ENCODE results near the gene AMH. TPM values are rescaled to one million over a fixed set of nuclear protein-coding genes. Genes with fewer than 3 reads are reported as not detected.

Gene AMH
- total RNA-seq, 3 donors from 2014 or later, result 2.7 to 5.1 (median 3.8) TPM

DNA sequence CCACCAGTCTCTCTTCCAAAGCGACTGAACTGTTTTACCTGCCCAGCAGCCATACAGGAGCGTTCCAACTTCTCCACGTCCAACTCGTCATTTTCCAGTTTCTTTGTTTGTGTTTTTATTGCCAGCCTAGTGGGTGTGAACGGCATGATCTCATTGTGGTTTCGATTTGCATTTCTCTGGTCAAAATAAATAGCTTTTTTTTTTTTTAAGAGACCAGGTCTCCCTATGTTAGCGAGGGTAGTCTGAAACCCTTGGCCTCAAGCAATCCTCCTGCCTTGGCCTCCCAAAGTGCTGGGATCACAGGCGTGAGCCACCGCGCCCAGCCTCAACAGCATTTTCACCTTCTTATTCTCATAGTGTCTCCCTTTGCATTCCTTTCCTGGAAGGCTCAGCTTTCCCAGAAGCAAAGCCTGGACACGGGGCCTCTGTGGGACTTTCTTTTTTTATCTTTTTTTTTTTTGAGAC, 11.2 kb downstream of the AMH start:
- TF ChIP-seq, protein P1, sequence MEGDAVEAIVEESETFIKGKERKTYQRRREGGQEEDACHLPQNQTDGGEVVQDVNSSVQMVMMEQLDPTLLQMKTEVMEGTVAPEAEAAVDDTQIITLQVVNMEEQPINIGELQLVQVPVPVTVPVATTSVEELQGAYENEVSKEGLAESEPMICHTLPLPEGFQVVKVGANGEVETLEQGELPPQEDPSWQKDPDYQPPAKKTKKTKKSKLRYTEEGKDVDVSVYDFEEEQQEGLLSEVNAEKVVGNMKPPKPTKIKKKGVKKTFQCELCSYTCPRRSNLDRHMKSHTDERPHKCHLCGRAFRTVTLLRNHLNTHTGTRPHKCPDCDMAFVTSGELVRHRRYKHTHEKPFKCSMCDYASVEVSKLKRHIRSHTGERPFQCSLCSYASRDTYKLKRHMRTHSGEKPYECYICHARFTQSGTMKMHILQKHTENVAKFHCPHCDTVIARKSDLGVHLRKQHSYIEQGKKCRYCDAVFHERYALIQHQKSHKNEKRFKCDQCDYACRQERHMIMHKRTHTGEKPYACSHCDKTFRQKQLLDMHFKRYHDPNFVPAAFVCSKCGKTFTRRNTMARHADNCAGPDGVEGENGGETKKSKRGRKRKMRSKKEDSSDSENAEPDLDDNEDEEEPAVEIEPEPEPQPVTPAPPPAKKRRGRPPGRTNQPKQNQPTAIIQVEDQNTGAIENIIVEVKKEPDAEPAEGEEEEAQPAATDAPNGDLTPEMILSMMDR (IDR thresholded peaks at IDR 0.05), result no peak

DNA sequence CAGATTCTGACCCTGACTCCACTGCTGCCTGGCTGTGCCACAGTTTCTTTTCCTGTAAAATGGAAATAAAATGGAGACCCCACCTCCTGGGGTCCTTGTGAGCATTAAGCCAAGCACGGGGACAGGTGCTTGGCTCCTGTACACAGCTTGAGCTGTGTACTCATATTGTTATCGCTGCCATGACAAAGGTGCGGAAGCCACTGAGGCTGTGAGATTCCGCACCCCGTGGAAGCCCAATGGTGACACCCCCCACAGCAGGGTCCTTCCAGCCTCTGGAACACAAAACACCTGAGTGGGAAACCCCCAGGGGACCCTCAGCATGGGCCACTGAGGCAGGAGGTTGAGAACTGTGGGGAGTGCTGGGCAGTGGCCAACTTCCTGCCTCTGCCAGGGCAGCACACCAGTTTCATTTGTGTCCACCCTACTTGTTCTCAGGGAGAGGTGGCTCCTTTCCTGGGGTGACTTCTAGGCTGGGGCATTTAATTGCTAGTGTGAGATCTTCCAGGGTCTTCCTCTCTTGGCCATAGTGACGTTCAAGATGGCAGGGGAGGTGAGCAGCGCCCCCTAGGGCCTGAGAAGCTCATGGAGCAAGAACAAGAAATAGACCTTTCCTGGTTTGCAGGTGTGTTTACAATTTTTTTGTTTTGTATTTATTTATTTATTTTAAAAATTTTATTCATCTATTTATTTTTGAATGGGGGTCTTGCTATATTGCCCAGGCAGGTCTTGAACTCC, 12.5 kb downstream of the AMH start:
- DNase-seq, result peak; percentile 67 to 80 (median 74)
- TF ChIP-seq, protein P1 (IDR thresholded peaks at IDR 0.05), result peak; percentile 21

More for the DNA sequence above, 11.2 kb downstream of the AMH start:
- peak; percentile 77 for ATAC-seq
- no peaks in the 10 kb centered on the region for H3K36me3 ChIP-seq (ENCODE audit: low read depth)
- DNase-seq, result peak in 1 of 3 donors; percentile 62
- H3K9me3 ChIP-seq, result no peaks in the 10 kb centered on the region
- peaks cover 3% of the 10 kb centered on the region for H3K4me1 ChIP-seq (ENCODE audit: low read depth)
- no peak overlapping the region for H3K4me3 ChIP-seq
- intact Hi-C loops (cut with DNase I, micrococcal nuclease), result no loop called here

DNA sequence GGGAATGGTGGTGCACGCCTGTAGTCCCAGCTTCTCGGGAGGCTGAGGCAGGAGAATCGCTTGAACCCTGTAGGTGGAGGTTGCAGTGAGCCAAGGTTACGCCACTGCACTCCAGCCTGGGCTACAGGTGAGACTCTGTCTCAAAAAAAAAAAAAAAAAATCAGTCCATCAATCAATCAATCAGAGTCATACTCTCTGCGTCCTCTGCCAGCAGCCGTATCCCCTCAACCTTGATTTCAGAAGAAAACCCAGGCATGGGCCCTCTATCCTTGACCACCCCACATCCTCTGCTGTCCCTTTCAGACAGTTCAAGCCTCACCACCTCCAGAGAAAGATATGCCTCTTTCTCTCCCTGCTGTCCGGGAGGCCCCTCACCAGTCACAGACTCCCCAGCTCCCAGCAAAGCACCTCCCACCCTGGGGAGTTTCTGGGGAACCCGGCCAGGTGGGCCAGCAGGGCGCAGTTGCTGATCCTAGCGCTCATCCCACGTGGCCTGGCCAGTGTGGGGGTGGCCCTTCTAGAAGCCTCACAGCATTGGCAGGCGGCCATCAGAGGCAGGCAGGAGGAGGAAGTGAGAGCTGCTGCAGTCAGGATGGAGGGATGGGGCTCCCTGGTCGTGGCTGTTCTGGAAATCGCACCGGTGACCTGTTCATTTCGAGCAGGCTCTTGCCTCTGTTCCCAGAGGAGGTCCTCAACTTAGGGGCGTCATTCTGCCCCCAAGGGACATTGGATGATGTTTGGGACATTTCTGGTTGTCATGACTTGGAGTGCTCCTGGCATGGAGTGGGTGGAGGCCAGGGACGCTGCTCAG, 17.3 kb downstream of the AMH start:
- peak; percentile 50 for ATAC-seq
- intact Hi-C loops (cut with DNase I, micrococcal nuclease), result no loop called here
- TF ChIP-seq, protein P1 (IDR thresholded peaks at IDR 0.05), result no peak
- H3K36me3 ChIP-seq (ENCODE audit: low read depth), result no peaks in the 10 kb centered on the region
- peaks cover 9% of the 10 kb centered on the region for H3K4me1 ChIP-seq (ENCODE audit: low read depth)
- no peaks in the 10 kb centered on the region for H3K9me3 ChIP-seq
- peak; percentile 93 to 96 (median 94) for DNase-seq
- no peak overlapping the region for H3K4me3 ChIP-seq

More for the DNA sequence above, 12.5 kb downstream of the AMH start:
- peak; percentile 29 for ATAC-seq
- no peaks in the 10 kb centered on the region for H3K36me3 ChIP-seq (ENCODE audit: low read depth)
- H3K9me3 ChIP-seq, result no peaks in the 10 kb centered on the region
- H3K4me1 ChIP-seq (ENCODE audit: low read depth), result peaks cover 4% of the 10 kb centered on the region
- intact Hi-C loops (cut with DNase I, micrococcal nuclease), result no loop called here
- no peak overlapping the region for H3K4me3 ChIP-seq

DNA sequence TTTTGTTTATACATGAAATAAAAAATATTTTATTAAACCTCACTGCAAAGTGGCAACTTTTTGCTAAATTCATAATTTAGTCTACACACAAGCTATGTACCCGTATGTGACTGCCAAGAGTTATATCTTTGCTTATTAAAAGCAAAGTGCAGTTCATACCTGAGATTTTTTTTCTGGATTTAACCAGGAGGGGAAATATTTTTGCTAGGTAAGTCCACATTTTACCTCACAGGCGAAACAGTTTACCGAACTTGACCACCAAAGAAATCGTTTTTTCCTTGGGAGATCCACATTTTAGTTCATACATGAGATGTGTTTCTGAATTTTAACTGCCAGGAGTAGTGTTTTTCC, 19.3 kb downstream of the AMH start:
- TF ChIP-seq, protein P1 (IDR thresholded peaks at IDR 0.05), result no peak
- Histone ChIP-seq H3K9me3 (no peaks in the 10 kb centered on the region), H3K4me1 (ENCODE audit: low read depth) (peaks cover 28% of the 10 kb centered on the region), H3K36me3 (ENCODE audit: low read depth) (no peaks in the 10 kb centered on the region), H3K4me3 (no peak overlapping the region)
- DNase-seq (no peak), ATAC-seq (no peak)
- intact Hi-C loops (cut with DNase I, micrococcal nuclease), result no loop called here

DNA sequence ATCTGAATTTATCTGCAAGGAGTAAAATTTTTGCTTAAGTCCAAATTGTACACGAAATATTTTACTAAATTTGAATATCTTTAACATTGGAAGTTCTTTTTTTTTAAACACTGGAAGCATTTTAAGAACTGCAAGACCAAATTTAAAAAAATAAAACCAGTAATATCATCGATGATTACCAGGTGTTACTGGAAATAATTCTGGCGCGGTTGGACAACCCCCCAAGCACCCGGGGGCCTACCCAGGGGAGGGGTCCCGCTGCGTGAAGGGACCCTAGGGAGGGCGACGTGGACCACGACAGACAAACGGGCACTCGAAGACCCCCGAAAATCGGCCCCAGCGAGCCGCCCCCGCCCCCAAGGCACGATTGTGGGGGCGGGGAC, 19.7 kb downstream of the AMH start:
- DNase-seq (no peak), ATAC-seq (no peak)
- TF ChIP-seq, protein P1 (IDR thresholded peaks at IDR 0.05), result no peak
- Histone ChIP-seq H3K36me3 (ENCODE audit: low read depth) (no peaks in the 10 kb centered on the region), H3K9me3 (no peaks in the 10 kb centered on the region), H3K4me3 (peak overlapping the region; percentile 94), H3K4me1 (ENCODE audit: low read depth) (peaks cover 32% of the 10 kb centered on the region)
- intact Hi-C loops (cut with DNase I, micrococcal nuclease), result no loop called here
